PC-3 (cell line): ENCODE results near the gene ZDHHC5. TPM values are rescaled to one million over a fixed set of nuclear protein-coding genes. Genes with fewer than 3 reads are reported as not detected.

Source experiments
- ATAC-seq: fragments of 200-7000 bp; cut with Tn5 transposase; 2 replicates; pipeline ENCODE4 v1.9.1; 2020; ENCODE audit warnings: mild to moderate bottlenecking, moderate library complexity
- BruUV-seq: library from RNA; stranded (reverse); fragments of 400-500 nt; replicated peaks from 2 replicates; lab custom pipeline; 2021; lab: Mats Ljungman, UMichigan
- CTCF ChIA-PET: fragments of 300-600 bp; sonication (Branson Sonifier 250); formaldehyde crosslinking; loops from one replicate; lab custom pipeline; 2022; ENCODE audit warnings: antibody characterized with exemption; lab: Charles Lee
- POLR2A ChIA-PET: fragments of 300-600 bp; sonication (Branson Sonifier 250); formaldehyde crosslinking; loops from one replicate; lab custom pipeline; 2022; ENCODE audit warnings: antibody characterized with exemption; ENCODE audit not compliant: unreplicated experiment; lab: Charles Lee
- DNase-seq: peaks from one replicate; pipeline ENCODE4 v3.0.0-alpha.2; 2015
- H2AFZ ChIP-seq: fragments of 300-600 bp; sonication (generic); 2 replicates; pipeline ENCODE4 v1.6.0; 2016; ENCODE audit warnings: antibody characterized with exemption, low read length
- H3F3A ChIP-seq: fragments of 300-600 bp; sonication (generic); one replicate; pipeline ENCODE4 v1.6.0; 2017; ENCODE audit warnings: antibody characterized with exemption, low read length, control low read depth, mild to moderate bottlenecking; ENCODE audit not compliant: unreplicated experiment
- H3K27ac ChIP-seq: fragments of 300-600 bp; sonication (generic); 2 replicates; pipeline ENCODE4 v1.5.1; 2016; ENCODE audit warnings: mild to moderate bottlenecking, low read length
- H3K27me3 ChIP-seq: fragments of 300-600 bp; sonication (generic); 2 replicates; pipeline ENCODE4 v1.6.1; 2016; ENCODE audit warnings: low read length, mixed read lengths
- H3K36me3 ChIP-seq: fragments of 300-600 bp; sonication (generic); 2 replicates; pipeline ENCODE4 v1.6.1; 2016; ENCODE audit warnings: low read depth, mixed run types, low read length, mixed read lengths
- H3K4me1 ChIP-seq: fragments of 300-600 bp; sonication (generic); 2 replicates; pipeline ENCODE4 v1.5.1; 2016; ENCODE audit warnings: low read length; ENCODE audit not compliant: insufficient read depth
- H3K4me2 ChIP-seq: fragments of 300-600 bp; sonication (generic); 2 replicates; pipeline ENCODE4 v1.6.0; 2016; ENCODE audit warnings: low read length
- H3K4me3 ChIP-seq: fragments of 300-600 bp; sonication (generic); 2 replicates; pipeline ENCODE4 v1.5.1; 2016; ENCODE audit warnings: mild to moderate bottlenecking, low read length, mixed read lengths
- H3K79me2 ChIP-seq: fragments of 300-600 bp; sonication (generic); 2 replicates; pipeline ENCODE4 v1.6.1; 2017; ENCODE audit warnings: low read length, mixed read lengths
- H3K9ac ChIP-seq: fragments of 300-600 bp; sonication (generic); 2 replicates; pipeline ENCODE4 v1.6.0; 2016; ENCODE audit warnings: mild to moderate bottlenecking, low read length
- H3K9me2 ChIP-seq: fragments of 300-600 bp; sonication (generic); replicated peaks from 2 replicates; pipeline ENCODE4 v1.6.1; 2016; ENCODE audit warnings: mixed run types, low read length, mixed read lengths
- H3K9me3 ChIP-seq: fragments of 300-600 bp; sonication (generic); 2 replicates; pipeline ENCODE4 v1.6.1; 2016; ENCODE audit warnings: low read length, mixed read lengths
- H4K20me1 ChIP-seq: fragments of 300-600 bp; sonication (generic); 2 replicates; pipeline ENCODE4 v1.6.1; 2016; ENCODE audit warnings: low read length, mixed read lengths
- EZH2 ChIP-seq: fragments of 300-600 bp; sonication (generic); IDR thresholded peaks from one replicate; pipeline ENCODE4 v1.6.1; 2017; ENCODE audit warnings: antibody characterized with exemption, mild to moderate bottlenecking, low read length; ENCODE audit not compliant: unreplicated experiment
- EZH2phosphoT487 ChIP-seq: fragments of 300-600 bp; sonication (generic); IDR thresholded peaks from 2 replicates; pipeline ENCODE4 v1.6.1; 2018; ENCODE audit warnings: mild to moderate bottlenecking, antibody characterized with exemption, low read length, borderline replicate concordance
- intact Hi-C: fragments of 100-400 bp; cut with micrococcal nuclease; formaldehyde crosslinking; loops from 2 replicates; pipeline ENCODE4 v1.9.0; 2023
- total RNA-seq: library from RNA; depleted of rRNA; stranded (reverse); fragments of >200 nt; gene quantifications from 2 replicates; pipeline ENCODE4 v1.2.3, GENCODE V29; 2014
- TF ChIP-seq, protein P1 (sequence below): fragments of 300-600 bp; sonication (generic); conservative IDR thresholded peaks from 2 replicates; pipeline ENCODE4 v1.5.1; 2017; ENCODE audit warnings: antibody characterized with exemption, low read depth, mild to moderate bottlenecking, low read length

The ZDHHC5 gene
- total RNA-seq, 1 experiment from 2014 or later: 86.7 TPM

GRCh38 chr11:57732661-57733060 is 64.7 kb downstream of the ZDHHC5 start:
- BruUV-seq: no TSS peak
- H3K9me3 ChIP-seq: no peaks in the 10 kb centered on the region
- H3K9ac ChIP-seq: no peak overlapping the region
- CTCF ChIA-PET: no interaction called here
- H4K20me1 ChIP-seq: peaks cover 27% of the 10 kb centered on the region
- no peak overlapping the region for H3K4me2 ChIP-seq
- H2AFZ ChIP-seq: no peak overlapping the region
- peaks cover 86% of the 10 kb centered on the region for H3K79me2 ChIP-seq
- H3K9me2 ChIP-seq: no peaks in the 10 kb centered on the region
- intact Hi-C loops: no loop called here
- ATAC-seq (no peak), DNase-seq (no peak)
- H3K27me3 ChIP-seq: no peaks in the 10 kb centered on the region
- H3K27ac ChIP-seq: no peak overlapping the region
- TF ChIP-seq, protein P1, sequence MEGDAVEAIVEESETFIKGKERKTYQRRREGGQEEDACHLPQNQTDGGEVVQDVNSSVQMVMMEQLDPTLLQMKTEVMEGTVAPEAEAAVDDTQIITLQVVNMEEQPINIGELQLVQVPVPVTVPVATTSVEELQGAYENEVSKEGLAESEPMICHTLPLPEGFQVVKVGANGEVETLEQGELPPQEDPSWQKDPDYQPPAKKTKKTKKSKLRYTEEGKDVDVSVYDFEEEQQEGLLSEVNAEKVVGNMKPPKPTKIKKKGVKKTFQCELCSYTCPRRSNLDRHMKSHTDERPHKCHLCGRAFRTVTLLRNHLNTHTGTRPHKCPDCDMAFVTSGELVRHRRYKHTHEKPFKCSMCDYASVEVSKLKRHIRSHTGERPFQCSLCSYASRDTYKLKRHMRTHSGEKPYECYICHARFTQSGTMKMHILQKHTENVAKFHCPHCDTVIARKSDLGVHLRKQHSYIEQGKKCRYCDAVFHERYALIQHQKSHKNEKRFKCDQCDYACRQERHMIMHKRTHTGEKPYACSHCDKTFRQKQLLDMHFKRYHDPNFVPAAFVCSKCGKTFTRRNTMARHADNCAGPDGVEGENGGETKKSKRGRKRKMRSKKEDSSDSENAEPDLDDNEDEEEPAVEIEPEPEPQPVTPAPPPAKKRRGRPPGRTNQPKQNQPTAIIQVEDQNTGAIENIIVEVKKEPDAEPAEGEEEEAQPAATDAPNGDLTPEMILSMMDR: no peak
- no peak for TF ChIP-seq EZH2phosphoT487
- TF ChIP-seq EZH2: no peak
- no peaks in the 10 kb centered on the region for H3K4me1 ChIP-seq
- peaks cover 30% of the 10 kb centered on the region for H3K36me3 ChIP-seq
- POLR2A ChIA-PET: no interaction called here
- no peaks in the 10 kb centered on the region for H3F3A ChIP-seq
- H3K4me3 ChIP-seq: no peak overlapping the region

DNA sequence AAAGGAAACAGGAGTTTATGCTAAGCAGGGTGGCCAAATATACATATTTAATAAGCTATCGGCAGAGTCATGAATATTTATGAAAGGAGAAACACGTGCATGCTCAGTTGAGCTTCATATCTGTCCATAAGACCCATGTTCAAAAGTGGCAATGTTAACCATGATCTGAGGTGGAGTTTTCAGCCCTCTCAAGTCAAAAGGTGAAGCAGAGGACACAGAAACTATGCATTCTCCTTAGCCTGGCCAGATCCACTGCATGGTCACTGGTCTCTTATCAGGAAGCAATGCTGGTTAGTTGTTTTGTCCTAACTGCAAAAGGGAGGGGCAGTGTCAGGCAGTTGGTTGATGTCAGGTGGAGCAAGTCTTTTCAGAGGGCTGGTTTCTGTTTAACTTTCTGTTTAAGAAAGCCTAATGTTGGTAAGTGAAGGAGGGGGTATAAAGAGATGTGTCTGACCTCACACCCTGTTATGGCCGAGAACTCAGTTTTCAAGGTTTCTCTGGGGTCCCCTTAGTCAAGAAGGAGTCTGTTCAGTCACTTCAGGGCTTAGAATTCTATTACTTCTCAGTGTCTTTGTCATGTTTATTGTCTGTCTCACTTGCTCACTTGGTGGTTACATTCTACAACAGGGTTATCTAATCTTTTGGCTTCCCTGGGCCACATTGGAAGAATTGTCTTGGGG is 67.8 kb downstream of the ZDHHC5 start:
- intact Hi-C loops: no loop called here
- peaks cover 59% of the 10 kb centered on the region for H3K79me2 ChIP-seq

More for the DNA sequence above, 67.8 kb downstream of the ZDHHC5 start:
- Histone ChIP-seq H3F3A (no peaks in the 10 kb centered on the region), H3K9me3 (no peaks in the 10 kb centered on the region), H3K9ac (no peak overlapping the region), H4K20me1 (peaks cover 14% of the 10 kb centered on the region; the same call in 1 of the 2 replicates), H3K4me2 (no peak overlapping the region), H3K4me1 (peaks cover 4% of the 10 kb centered on the region), H3K9me2 (no peaks in the 10 kb centered on the region), H3K4me3 (no peak overlapping the region), H3K27ac (no peak overlapping the region), H3K27me3 (no peaks in the 10 kb centered on the region), H3K36me3 (peaks cover 40% of the 10 kb centered on the region), H2AFZ (no peak overlapping the region)
- TF ChIP-seq EZH2: no peak
- TF ChIP-seq, protein P1: no peak
- no peak for TF ChIP-seq EZH2phosphoT487
- ATAC-seq: no peak
- ChIA-PET CTCF (interaction anchor here (0.5 to 0.6 kb wide), 2 partner anchors 16 to 26 kb away, joined by 4 read pairs; partner anchors contain the start of gene BTBD18), POLR2A (no interaction called here)
- DNase-seq: no peak
- no TSS peak for BruUV-seq
